GM23248 (cell line): ENCODE data around the gene KISS1R. TPM values are rescaled to one million over a fixed set of nuclear protein-coding genes. Genes with fewer than 3 reads are reported as not detected.

Source experiments
- DNase-seq: peaks from one replicate; pipeline ENCODE4 v3.0.0-alpha.2; 2015
- H2AFZ ChIP-seq: fragments of 200-600 bp; sonication (generic); 2 replicates; pipeline ENCODE4 v1.6.1; 2016; ENCODE audit warnings: antibody characterized with exemption
- H3F3A ChIP-seq: fragments of 200-600 bp; sonication (generic); 2 replicates; pipeline ENCODE4 v1.6.1; 2016; ENCODE audit warnings: mild to moderate bottlenecking, antibody characterized with exemption, mixed run types; ENCODE audit not compliant: insufficient read depth
- H3K27ac ChIP-seq: fragments of 200-600 bp; sonication (generic); 2 replicates; pipeline ENCODE4 v1.5.1; 2016; ENCODE audit warnings: mild to moderate bottlenecking
- H3K27me3 ChIP-seq: fragments of 200-600 bp; sonication (generic); replicated peaks from 2 replicates; pipeline ENCODE4 v1.6.1; 2016; ENCODE audit warnings: mild to moderate bottlenecking; ENCODE audit not compliant: insufficient read depth
- H3K36me3 ChIP-seq: fragments of 200-600 bp; sonication (generic); 2 replicates; pipeline ENCODE4 v1.6.1; 2016; ENCODE audit warnings: low read depth, mild to moderate bottlenecking
- H3K4me1 ChIP-seq: fragments of 200-600 bp; sonication (generic); 2 replicates; pipeline ENCODE4 v1.6.1; 2016; ENCODE audit warnings: mild to moderate bottlenecking; ENCODE audit not compliant: insufficient read depth
- H3K4me2 ChIP-seq: fragments of 200-600 bp; sonication (generic); one replicate; pipeline ENCODE4 v1.6.1; 2016; ENCODE audit warnings: mild to moderate bottlenecking; ENCODE audit not compliant: unreplicated experiment
- H3K4me3 ChIP-seq: fragments of 200-600 bp; sonication (generic); 2 replicates; pipeline ENCODE4 v1.5.1; 2016; ENCODE audit warnings: mild to moderate bottlenecking
- H3K79me2 ChIP-seq: fragments of 200-600 bp; sonication (generic); 2 replicates; pipeline ENCODE4 v1.6.1; 2016; ENCODE audit warnings: mild to moderate bottlenecking; ENCODE audit not compliant: insufficient read depth
- H3K9ac ChIP-seq: fragments of 200-600 bp; sonication (generic); 2 replicates; pipeline ENCODE4 v1.6.1; 2016; ENCODE audit warnings: mild to moderate bottlenecking
- H3K9me2 ChIP-seq: fragments of 200-600 bp; sonication (generic); 2 replicates; pipeline ENCODE4 v1.6.1; 2016; ENCODE audit warnings: mixed run types, mild to moderate bottlenecking, moderate library complexity; ENCODE audit not compliant: insufficient read depth
- H3K9me3 ChIP-seq: fragments of 200-600 bp; sonication (generic); one replicate; pipeline ENCODE4 v1.6.1; 2017; ENCODE audit warnings: low read depth
- H4K20me1 ChIP-seq: fragments of 200-600 bp; sonication (generic); 2 replicates; pipeline ENCODE4 v1.6.0; 2016; ENCODE audit not compliant: insufficient read depth
- EZH2 ChIP-seq: fragments of 200-600 bp; sonication (generic); IDR thresholded peaks from 2 replicates; pipeline ENCODE4 v1.6.1; 2018; ENCODE audit warnings: antibody characterized with exemption, mild to moderate bottlenecking; ENCODE audit not compliant: insufficient read depth, poor library complexity, severe bottlenecking
- EZH2phosphoT487 ChIP-seq: fragments of 200-600 bp; sonication (generic); IDR thresholded peaks from 2 replicates; pipeline ENCODE4 v1.6.1; 2018; ENCODE audit warnings: antibody characterized with exemption, moderate library complexity, mild to moderate bottlenecking, low read depth; ENCODE audit not compliant: insufficient read depth
- WGBS, 2 experiments: methylation state at CpG; one replicate each; pipeline ENCODE4 v1.1.6; 2015 to 2017; ENCODE audit warnings: low lambda C conversion rate in 2 of 2, low coverage in 1 of 2; ENCODE audit errors: missing lambda C conversion rate in 2 of 2; 5-methylcytosine and 5-hydroxymethylcytosine counted together
- in situ Hi-C: fragments of 300-500 bp; cut with MboI; formaldehyde crosslinking; loops from 2 replicates; pipeline ENCODE4 v1.15.0; 2020
- polyA plus RNA-seq: library from polyadenylated mRNA; unstranded; fragments of >200 nt; fragmentation: Nextera tagmentation; extraction: Ambion mirVana; gene quantifications from 2 replicates; pipeline ENCODE4 v1.2.1, GENCODE V29; 2016
- total RNA-seq: library from RNA; depleted of rRNA; stranded (reverse); fragments of >200 nt; shearing (Covaris generic); gene quantifications from 2 replicates; pipeline ENCODE4 v1.2.3, GENCODE V29; 2014

KISS1R gene
- total and polyA plus RNA-seq, 2 experiments from 2014 or later, result not detected

GRCh38 chr19:958967-959855 lies 42.1 kb downstream of the KISS1R start:
- H3K9ac ChIP-seq, result no peak overlapping the region
- peaks cover 78% of the 10 kb centered on the region for H3K79me2 ChIP-seq
- H3K4me3 ChIP-seq, result no peak overlapping the region
- no peak overlapping the region for H2AFZ ChIP-seq
- H3K4me1 ChIP-seq, result peaks cover 7% of the 10 kb centered on the region; the same call in 1 of the 2 replicates
- no peak overlapping the region for H3K4me2 ChIP-seq
- H3K36me3 ChIP-seq, result no peaks in the 10 kb centered on the region; the same call in 1 of the 2 replicates
- WGBS, 2 experiments, result 86 to 87% methylated on average over 36 of the region's 36 CpGs
- no peaks in the 10 kb centered on the region for H4K20me1 ChIP-seq
- no peaks in the 10 kb centered on the region for H3K9me3 ChIP-seq
- H3K9me2 ChIP-seq, result no peaks in the 10 kb centered on the region
- TF ChIP-seq EZH2, result no peak
- no peak for TF ChIP-seq EZH2phosphoT487
- no peaks in the 10 kb centered on the region for H3K27me3 ChIP-seq
- no peak overlapping the region for H3K27ac ChIP-seq
- DNase-seq, result peak; percentile 67
- H3F3A ChIP-seq, result no peaks in the 10 kb centered on the region
- in situ Hi-C loops, result no loop called here

- peaks cover 7% of the 10 kb centered on the region; the same call in 1 of the 2 replicates for H3K4me1 ChIP-seq
- H3K9me3 ChIP-seq, result no peaks in the 10 kb centered on the region
- no peaks in the 10 kb centered on the region for H3K9me2 ChIP-seq
- no peak overlapping the region for H3K4me3 ChIP-seq
- no peaks in the 10 kb centered on the region for H3K27me3 ChIP-seq
- H3K79me2 ChIP-seq, result peaks cover 69% of the 10 kb centered on the region
- no peaks in the 10 kb centered on the region for H3F3A ChIP-seq
- H3K4me2 ChIP-seq, result no peak overlapping the region
- 75 to 87% methylated on average over 11 to 12 of the region's 12 CpGs for WGBS, 2 experiments
- H4K20me1 ChIP-seq, result no peaks in the 10 kb centered on the region
- TF ChIP-seq EZH2phosphoT487 (no peak), EZH2 (no peak)
- in situ Hi-C loops, result no loop called here
- DNase-seq, result no peak
- H2AFZ ChIP-seq, result no peak overlapping the region
- H3K9ac ChIP-seq, result no peak overlapping the region
- H3K36me3 ChIP-seq, result peaks cover 2% of the 10 kb centered on the region
- no peak overlapping the region for H3K27ac ChIP-seq
Observed at GRCh38 chr19:960020-960419, 42.9 kb downstream of the KISS1R start.

DNA sequence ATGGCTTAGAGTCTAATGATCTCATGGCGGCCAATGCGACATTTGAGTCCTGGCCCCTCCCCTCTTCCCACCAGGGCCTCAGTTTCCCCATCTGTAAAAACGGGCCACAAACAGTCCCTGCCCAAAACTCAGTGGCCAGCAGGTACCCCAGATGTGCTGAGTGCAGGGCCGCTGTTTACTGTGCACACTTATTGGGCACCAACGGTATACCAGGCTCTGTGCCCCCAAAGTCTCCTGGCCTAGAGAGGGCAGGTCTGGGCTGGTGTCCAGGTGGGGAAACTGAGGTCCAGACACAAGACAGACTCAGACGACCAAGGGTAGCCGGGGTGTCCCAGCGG lies 43.4 kb downstream of the KISS1R start:
- no peak overlapping the region for H3K4me2 ChIP-seq
- H3K9me3 ChIP-seq, result no peaks in the 10 kb centered on the region
- H3F3A ChIP-seq, result no peaks in the 10 kb centered on the region
- peaks cover 7% of the 10 kb centered on the region; the same call in 1 of the 2 replicates for H3K4me1 ChIP-seq
- no peak for TF ChIP-seq EZH2phosphoT487
- no peak for TF ChIP-seq EZH2
- H4K20me1 ChIP-seq, result no peaks in the 10 kb centered on the region
- WGBS, 2 experiments, result 88 to 92% methylated on average over 8 of the region's 8 CpGs
- no peaks in the 10 kb centered on the region for H3K9me2 ChIP-seq
- in situ Hi-C loops, result no loop called here
- H3K4me3 ChIP-seq, result no peak overlapping the region
- H3K36me3 ChIP-seq, result peaks cover 7% of the 10 kb centered on the region
- no peak overlapping the region for H3K9ac ChIP-seq
- H3K27ac ChIP-seq, result no peak overlapping the region
- no peak overlapping the region for H2AFZ ChIP-seq
- DNase-seq, result no peak
- H3K27me3 ChIP-seq, result no peaks in the 10 kb centered on the region
- peaks cover 64% of the 10 kb centered on the region for H3K79me2 ChIP-seq

DNA sequence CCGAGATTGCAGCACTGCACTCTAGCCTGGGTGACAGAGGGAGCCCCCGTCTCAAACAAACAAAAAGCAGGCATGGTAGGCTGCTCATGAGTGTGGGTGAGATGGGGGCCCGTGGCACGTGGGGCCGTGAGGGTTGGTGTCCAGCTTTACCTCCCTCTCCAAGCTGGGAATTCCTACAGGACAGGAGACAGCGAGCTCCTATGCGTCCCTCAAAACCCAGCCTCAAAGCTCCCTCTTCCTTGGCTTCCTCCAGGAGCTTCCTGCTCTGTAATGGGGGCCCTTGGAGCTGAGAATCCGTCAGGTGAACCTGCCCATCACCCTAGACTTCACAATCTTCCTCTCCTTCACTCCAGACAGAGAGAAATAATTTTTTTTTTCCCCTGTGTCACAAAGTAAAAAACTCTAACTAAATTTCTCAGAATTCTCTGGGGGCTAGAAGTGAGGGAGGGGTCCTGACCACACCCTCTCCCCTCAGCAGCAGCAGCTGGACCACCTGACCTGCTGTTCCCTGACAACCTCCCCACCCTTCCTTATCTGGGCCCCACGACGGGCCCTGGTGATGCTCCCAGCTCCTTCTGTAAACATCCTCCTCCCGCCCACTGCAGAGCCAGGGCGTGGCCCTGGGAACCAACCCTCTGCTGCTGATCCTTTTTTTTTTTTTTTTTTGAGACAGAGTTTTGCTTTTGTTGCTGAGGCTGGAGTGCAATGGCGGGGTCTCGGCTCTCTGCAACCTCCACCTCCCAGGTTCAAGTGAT lies 44.9 kb downstream of the KISS1R start:
- in situ Hi-C loops, result no loop called here
- Histone ChIP-seq H3K27me3 (no peaks in the 10 kb centered on the region), H3K36me3 (peaks cover 13% of the 10 kb centered on the region), H3K27ac (peak overlapping the region; percentile 25; the same call in 1 of the 2 replicates), H3K4me2 (no peak overlapping the region), H3K9ac (no peak overlapping the region), H4K20me1 (no peaks in the 10 kb centered on the region), H3F3A (no peaks in the 10 kb centered on the region), H2AFZ (no peak overlapping the region), H3K4me1 (peaks cover 3% of the 10 kb centered on the region; the same call in 1 of the 2 replicates), H3K9me2 (no peaks in the 10 kb centered on the region), H3K79me2 (peaks cover 51% of the 10 kb centered on the region), H3K9me3 (no peaks in the 10 kb centered on the region), H3K4me3 (no peak overlapping the region)
- DNase-seq, result peak; percentile 77
- 75% methylated on average over 14 of the region's 14 CpGs for WGBS, 2 experiments
- TF ChIP-seq EZH2 (no peak), EZH2phosphoT487 (no peak)
